Ecto neural progenitor cell (in vitro differentiated cells): ENCODE results near the gene BCO2.

Source experiments
- DNase-seq: peaks from one replicate; pipeline ENCODE4 v3.0.0-alpha.2; 2018; ENCODE audit warnings: low spot score

The BCO2 gene

DNA sequence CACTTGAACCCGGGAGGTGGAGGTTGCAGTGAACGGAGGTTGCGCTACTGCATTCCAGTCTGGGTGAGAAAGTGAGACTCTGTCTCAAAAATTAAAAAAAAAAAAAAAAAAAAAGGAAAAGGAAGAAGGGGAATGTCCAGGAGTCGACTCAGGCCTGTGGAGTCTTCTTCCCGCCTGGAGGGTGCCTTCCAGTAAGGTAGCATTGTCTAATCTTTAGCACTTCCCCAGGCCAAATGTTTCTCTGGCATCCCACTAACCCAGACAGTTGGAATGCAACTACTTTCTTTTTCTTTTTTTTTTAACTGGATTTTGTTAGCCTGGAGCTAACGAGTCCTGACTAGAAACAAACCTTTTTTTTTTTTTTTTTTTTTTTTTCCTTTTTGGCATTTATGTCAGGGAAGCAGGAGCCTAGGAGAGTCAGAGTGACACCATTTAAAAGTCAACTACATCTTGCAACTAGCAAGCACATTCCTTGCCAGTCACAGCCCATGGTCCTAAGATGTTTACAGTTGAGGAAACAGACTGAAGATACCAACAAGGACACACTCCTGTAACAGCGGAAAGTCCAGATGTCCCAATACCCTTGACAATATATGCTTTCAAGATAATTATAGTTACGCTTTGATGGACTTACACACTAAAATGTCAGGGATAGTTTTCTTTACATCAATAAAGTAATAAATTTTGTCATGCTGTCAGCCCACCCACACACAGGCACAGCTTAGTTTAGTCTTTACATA lies 74.7 kb downstream of the BCO2 start:
- no peak for DNase-seq

DNA sequence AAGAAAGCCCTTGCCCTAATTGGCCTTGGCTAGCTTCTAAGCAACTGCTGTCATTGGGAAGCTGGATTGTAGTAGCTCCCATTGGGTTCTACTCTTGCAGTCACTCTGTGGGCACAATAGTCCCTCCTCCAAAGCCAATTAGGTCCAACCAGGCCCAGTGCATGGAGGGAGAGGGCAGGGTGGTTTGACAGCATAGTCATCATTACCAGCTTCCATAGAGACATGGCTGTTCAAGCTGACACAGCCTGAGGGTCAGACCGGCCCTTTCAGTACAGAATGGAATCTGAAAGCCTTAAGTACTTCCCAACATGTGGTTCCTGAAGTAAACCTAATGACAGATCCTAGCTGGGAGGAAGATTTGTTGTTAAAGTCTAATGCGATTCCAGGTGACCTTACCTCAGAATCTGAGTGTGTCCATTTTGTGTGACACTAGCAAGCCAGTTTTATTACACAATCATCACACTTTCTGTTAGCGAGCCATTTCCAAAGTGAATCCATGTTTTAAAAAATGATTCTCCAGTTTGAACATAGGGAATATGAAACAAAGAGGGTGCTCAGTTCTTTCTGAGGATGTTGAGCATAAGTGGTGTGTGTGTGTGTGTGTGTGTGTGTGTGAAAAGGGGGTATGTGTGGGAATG lies 78.4 kb downstream of the BCO2 start:
- DNase-seq = no peak

GRCh38 chr11:112255067-112255720 lies 79.9 kb downstream of the BCO2 start:
- DNase-seq = no peak

GRCh38 chr11:112260490-112260889 lies 85.2 kb downstream of the BCO2 start, which contains the start of gene PLET1:
PLET1 (minus strand) TSS chr11:112260860; CDS start chr11:112260589, 271 bp downstream.
- no peak for DNase-seq

- no peak for DNase-seq
Measured at GRCh38 chr11:112265659-112266409, 90.5 kb downstream of the BCO2 start.

- no peak for DNase-seq
Measured at GRCh38 chr11:112266410-112266778, 91.1 kb downstream of the BCO2 start.

DNA sequence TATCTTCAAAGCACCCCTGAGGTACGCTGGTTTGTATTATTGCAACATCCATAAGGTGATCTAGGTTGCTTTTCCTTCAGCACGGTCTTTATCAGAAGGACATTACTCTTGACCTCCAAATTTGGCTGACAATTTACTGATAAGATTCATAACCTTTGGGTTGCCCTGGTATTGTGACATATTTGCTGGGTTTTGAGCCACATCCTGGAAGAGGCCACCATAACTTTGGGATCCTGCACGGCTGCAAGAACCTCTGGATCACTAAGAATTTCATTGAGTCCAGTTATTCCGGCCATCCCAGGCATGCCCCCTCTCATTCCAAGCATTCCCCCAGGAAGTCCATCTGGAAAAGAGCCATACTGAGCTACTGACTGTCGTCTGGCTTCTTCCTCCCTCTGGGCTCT lies 91.9 kb downstream of the BCO2 start:
- DNase-seq = no peak

DNA sequence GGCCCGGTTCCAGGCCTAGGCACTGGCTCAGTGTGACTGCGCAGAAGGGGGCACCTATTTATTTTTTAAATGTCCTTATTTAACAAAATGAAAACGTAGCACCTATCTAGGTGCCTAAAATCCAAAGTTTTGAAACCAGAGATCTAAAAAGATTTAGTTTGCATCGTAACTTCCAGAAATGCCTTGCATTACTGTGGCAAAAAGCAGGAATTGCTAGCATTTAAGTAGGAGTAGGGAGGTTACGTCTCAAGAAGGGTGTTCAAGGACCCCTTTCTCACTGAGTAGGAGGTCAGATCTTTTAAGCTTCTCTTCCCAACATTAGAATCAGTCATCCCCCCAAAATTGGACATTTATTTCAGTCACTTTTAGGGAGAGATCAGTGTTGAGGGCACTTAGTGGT lies 93.1 kb downstream of the BCO2 start:
- DNase-seq = no peak
